GM18511 (cell line): ENCODE results near the gene POLK.
A peak's percentile ranks its signal among the peaks of the same experiment; 100 is the strongest.
"Not testable (repeated sequence)": the region's sequence is repeated elsewhere in the genome, so short reads cannot be mapped to it uniquely, and the experiment has no call there.

Experiments used
- ATAC-seq: cut with Tn5 transposase; IDR thresholded peaks from one replicate; pipeline ENCODE4 v1.9.1; 2021; ENCODE audit warnings: mild to moderate bottlenecking, moderate library complexity; ENCODE audit not compliant: unreplicated experiment

POLK gene

GRCh38 chr5:75546830-75547229 is 35.1 kb downstream of the POLK start:
- ATAC-seq, result no peak

DNA sequence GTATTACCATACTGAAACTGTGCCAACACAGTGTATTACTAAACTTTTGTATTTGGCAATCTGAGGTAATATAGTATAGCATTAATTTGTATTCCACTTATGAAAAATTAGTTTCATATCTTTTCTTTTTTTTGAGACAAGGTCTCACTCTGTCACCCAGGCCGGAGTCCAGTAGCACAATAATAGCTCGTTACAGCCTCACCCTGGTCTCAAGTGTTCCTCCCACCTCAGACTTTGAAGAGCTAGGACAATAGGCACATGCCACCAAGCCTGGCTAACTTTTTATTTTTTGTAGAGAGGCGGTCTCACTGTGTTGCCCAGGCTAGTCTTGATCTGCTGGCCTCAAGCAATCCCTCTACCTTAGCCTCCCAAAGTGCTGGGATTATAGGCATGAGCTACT is 36.1 kb downstream of the POLK start:
- no peak for ATAC-seq

GRCh38 chr5:75550597-75550996 is 38.9 kb downstream of the POLK start:
- no peak for ATAC-seq

GRCh38 chr5:75551471-75551870 is 39.8 kb downstream of the POLK start:
- ATAC-seq, result no peak

- ATAC-seq, result no peak
These were observed 41.1 kb downstream of the POLK start for GRCh38 chr5:75552764-75553163.

DNA sequence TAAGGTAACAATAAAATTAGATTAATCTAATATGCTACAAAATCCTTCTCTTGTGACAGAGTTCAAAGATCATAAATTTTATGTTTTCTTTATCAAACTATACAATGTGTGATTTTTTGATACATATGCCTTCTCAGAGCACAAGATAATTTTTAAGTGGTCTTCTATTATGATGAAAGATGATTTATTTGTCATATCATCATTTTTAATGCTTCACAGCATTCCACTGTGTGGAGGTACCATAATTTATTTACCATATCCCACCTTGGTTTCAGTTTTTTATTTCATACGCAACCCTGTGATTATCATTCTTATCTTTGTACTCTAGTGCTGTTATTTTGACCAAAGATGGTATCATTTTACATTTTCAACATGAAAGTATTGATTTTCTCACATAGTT is 41.7 kb downstream of the POLK start:
- ATAC-seq, result no peak

- no peak for ATAC-seq
These were observed 46.5 kb downstream of the POLK start for GRCh38 chr5:75558221-75558620.

GRCh38 chr5:75558981-75559632 is 47.4 kb downstream of the POLK start:
- ATAC-seq, result no peak

GRCh38 chr5:75560655-75561054 is 49.0 kb downstream of the POLK start:
- not testable (repeated sequence) for ATAC-seq

GRCh38 chr5:75565991-75566709 is 54.5 kb downstream of the POLK start:
- ATAC-seq, result not testable (repeated sequence)

DNA sequence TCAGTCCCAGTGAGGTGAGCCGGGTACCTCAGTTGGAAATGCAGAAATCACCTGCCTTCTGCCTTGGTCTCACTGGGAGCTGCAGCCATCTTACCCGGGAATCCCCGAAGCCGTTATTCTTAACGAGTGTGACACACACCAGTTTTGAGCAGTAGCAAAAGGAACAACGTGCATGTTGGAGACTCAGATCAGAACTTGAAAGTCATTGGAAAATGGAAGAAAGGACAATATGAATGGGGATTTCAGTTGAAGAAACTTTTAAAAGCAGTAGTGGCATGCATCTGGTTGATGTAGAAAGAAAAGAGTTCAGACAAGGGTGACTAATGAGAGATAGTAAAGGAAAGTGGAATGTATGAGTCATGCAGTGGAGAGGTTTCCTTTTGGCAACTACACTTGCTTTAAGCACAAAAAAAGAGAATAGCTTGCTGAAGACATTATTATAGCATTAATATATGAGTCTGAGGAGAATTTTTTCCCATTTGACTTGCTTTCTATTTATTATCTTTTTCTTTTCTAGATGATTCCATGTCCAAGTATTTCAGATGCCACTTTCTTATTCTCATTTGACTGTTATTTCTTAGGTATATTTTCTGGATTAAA is 55.1 kb downstream of the POLK start:
- peak; percentile 85 for ATAC-seq

DNA sequence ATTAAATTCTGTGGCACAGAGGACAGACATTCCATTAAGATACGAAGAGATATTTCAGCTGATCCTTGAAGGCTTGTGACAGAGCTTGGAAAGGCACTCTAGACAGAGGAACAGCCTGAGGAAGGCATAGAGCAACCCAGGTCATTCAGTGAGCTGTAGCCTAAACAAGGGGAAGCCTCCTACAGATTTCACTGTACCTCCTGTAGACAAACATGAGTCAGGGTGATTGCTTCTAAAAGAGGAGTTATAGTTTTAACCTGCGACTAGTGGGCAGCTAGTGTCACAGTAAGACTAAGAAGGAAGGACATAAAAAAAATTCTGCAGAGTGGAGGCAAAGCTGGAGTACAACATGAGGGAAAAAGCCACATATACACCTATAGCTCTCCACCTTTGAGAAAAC is 56.0 kb downstream of the POLK start:
- ATAC-seq, result peak; percentile 57

- ATAC-seq, result peak; percentile 45
These were observed 56.5 kb downstream of the POLK start for GRCh38 chr5:75568202-75568601.

- ATAC-seq, result no peak
These were observed 59.9 kb downstream of the POLK start for GRCh38 chr5:75571547-75571946.

DNA sequence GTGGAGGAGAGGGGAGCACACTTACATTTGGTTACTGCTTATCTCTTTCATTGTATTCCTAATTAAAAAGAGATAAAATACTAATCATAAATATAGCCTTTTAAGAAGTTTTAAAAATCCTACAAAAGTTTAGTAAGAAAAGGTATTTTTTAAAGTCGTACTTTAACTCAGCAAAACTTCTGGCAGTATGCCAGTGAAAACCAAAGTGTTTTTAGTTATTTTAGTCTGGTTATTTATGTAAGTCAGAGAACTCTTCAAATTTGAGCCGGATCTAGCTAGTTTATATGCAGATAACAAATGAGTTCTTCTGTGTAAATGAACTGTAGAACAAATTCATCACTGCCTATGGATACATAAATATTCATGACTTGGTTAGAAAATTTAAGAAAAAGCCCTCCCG is 63.1 kb downstream of the POLK start:
- peak; percentile 29 for ATAC-seq

GRCh38 chr5:75578280-75578679 is 66.6 kb downstream of the POLK start:
- ATAC-seq, result not testable (repeated sequence)

DNA sequence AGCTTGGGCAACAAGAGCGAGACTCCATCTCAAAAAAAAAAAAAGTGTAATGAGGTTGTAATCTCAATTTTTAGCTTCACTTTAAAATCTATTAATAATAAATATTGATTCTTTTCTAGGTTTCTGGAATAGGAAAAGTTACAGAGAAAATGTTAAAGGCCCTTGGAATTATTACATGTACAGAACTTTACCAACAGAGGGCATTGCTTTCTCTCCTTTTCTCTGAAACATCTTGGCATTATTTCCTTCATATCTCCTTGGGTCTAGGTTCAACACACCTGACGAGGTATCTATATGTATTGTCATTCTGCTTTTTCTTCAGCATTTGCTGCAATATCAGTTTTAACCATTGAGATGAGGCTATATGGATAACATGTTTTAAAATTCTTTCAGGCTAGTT is 73.0 kb downstream of the POLK start:
- no peak for ATAC-seq

GRCh38 chr5:75588666-75589065 is 77.0 kb downstream of the POLK start:
- ATAC-seq, result no peak

DNA sequence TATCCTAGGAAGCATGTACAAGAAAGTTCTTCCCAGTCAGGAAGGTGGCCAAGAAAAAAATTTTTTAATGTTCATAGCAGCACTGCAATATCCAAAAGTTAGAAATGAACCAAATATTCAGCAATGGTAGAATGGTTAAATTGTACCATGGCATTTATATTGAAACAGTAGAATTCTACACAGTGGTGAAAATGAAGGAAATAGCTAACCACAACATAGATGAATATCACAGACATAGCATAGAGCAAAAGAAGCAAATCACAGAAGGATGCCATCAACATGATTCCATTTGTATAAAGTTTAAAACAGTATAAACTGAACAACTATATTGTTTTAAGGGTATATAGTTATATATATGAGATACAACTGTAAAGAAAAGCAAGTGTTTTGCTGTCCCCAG is 88.8 kb downstream of the POLK start:
- no peak for ATAC-seq

- ATAC-seq, result no peak
These were observed 89.9 kb downstream of the POLK start for GRCh38 chr5:75601567-75601966.

GRCh38 chr5:75601996-75602395 is 90.3 kb downstream of the POLK start:
- no peak for ATAC-seq

DNA sequence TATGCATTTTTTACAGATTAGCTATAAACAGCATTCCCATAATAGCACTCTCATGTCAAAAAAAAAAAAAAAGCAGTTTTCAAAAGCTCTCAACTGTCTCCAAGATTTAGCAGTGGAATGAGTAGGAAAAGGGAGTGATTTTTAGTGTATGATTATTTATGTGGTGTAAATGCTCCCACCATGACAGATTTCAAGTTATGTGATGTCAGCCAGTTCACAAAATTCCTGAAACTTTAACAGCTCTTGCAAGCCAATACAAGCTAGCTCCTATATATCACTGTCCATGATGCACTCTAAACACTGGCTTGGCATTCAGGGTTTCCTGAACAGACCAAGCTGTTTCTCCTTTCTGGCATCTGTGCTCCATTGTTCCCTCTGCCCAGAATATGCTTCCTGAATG is 91.7 kb downstream of the POLK start:
- ATAC-seq, result no peak
